Pancreas (tissue), 10 donors: Measurements from ENCODE around the gene LACRT. TPM values are rescaled to one million over a fixed set of nuclear protein-coding genes. Genes with fewer than 3 reads are reported as not detected.
"Not testable (repeated sequence)": the region's sequence is repeated elsewhere in the genome, so short reads cannot be mapped to it uniquely, and the experiment has no call there.

Experiments
- ATAC-seq, 4 donors: fragments of 200-7000 bp; cut with Tn5 transposase; one replicate each; pipeline versions ENCODE4 v1.8.0 to v1.9.1; 2020; ENCODE audit warnings: mild to moderate bottlenecking in 4 of 4, moderate library complexity in 4 of 4
- DNase-seq, 6 donors: peaks; one replicate each; pipeline ENCODE4 v3.0.0-alpha.2; 2020
- FAIRE-seq: peaks from 2 replicates; lab custom pipeline; 2012; peaks lifted over from hg19 to GRCh38; lab: Jason Lieb, UNC
- H3K27ac ChIP-seq, 4 donors: fragments of 200-600 bp; sonication (generic); 1 replicate in 3 of 4; 2 replicates in 1 of 4; pipeline versions ENCODE4 v1.5.0 to v1.8.0; 2020
- H3K27me3 ChIP-seq, 4 donors: fragments of 200-600 bp; one replicate each; pipeline ENCODE4 v1.8.0; 2021
- H3K36me3 ChIP-seq, 3 donors: fragments of 200-600 bp; sonication (generic) in 1 of 3; one replicate each; pipeline versions ENCODE4 v1.5.0 to v1.8.0; 2020 to 2021
- H3K4me1 ChIP-seq, 3 donors: fragments of 200-600 bp; one replicate each; pipeline ENCODE4 v1.8.0; 2021
- H3K4me3 ChIP-seq, 4 donors: fragments of 200-600 bp; sonication (generic) in 2 of 4; one replicate each; pipeline versions ENCODE4 v1.5.0 to v1.8.0; 2020 to 2021
- H3K9me3 ChIP-seq, 4 donors: fragments of 200-600 bp; one replicate each; pipeline ENCODE4 v1.8.0; 2021
- CTCF ChIP-seq, 4 donors: fragments of 200-600 bp; sonication (generic) in 3 of 4; IDR thresholded peaks; one replicate each; pipeline versions ENCODE4 v1.5.0 to v1.8.0; 2021; ENCODE audit warnings: antibody characterized with exemption in 4 of 4
- WGBS, 2 donors: extraction: QIAGEN DNeasy Blood & Tissue Kit; methylation state at CpG; one replicate each; pipeline ENCODE4 v1.1.7; 2013; 5-methylcytosine and 5-hydroxymethylcytosine counted together
- intact Hi-C, 3 donors: fragments of 100-400 bp; cut with DNase I; formaldehyde crosslinking; loops; one replicate each; pipeline versions ENCODE4 v1.11.1 to v1.14.2; 2022
- polyA plus RNA-seq, 2 donors: library from polyadenylated mRNA; stranded (reverse); fragments of 200-250 nt; gene quantifications; one replicate each; pipeline ENCODE4 v1.2.3, GENCODE V29; 2013
- total RNA-seq, 6 donors: library from RNA; stranded (reverse); fragmentation: NEBNext Ultra II Directional in 4 of 6; extraction: Animal tissue kit (Norgen Biotek cat#: 25700) in 4 of 6; gene quantifications; one replicate each; pipeline versions ENCODE4 v1.2.1 to v1.2.4, GENCODE V29; 2021 to 2023
- donor health status: healthy with polysubstance abuse.
- donor health status: DM: no; HTN: no; CAD: no; lungs with moderate emphysema.
- donor health status: DM: no; HTN: no; CAD: no.
- donor health status: control.
- donor health status: control.
- donor health status: Bipolar disorder and iron deficiency.
- donor health status: DM: yes; HTN: yes; CAD: no.
- donor health status: DM: no; HTN: no; CAD: no.
- donor health status: DM: no; HTN: no; CAD: no.
- donor health status: DM: yes; HTN: yes; CAD: no.

Gene LACRT
- total and polyA plus RNA-seq, 8 donors, result not detected

GRCh38 chr12:54667945-54668344 is 33.2 kb upstream of the LACRT start:
- DNase-seq (no peak), ATAC-seq (no peak)

DNA sequence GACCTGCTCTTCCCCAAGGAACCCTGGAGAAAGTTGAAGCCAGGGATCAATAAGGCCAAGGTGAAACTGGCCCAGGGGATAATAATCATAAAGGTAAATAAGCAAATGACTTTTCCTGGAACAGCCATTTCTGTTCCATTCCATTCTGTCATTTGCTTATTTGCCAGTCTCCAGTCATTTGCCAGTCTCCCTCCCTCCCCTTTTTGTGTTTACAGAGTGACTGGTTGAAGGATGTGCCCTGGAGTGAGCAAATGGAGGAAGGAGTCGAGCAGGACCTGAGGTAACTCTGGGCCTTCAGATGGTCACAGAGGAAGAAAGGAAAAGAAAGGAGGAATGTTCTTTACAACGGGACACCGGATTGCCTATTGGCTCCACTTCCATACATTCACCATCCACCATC is 31.3 kb upstream of the LACRT start:
- Histone ChIP-seq H3K27me3 (no peaks in the 10 kb centered on the region), H3K4me3 (no peak overlapping the region), H3K27ac (no peak overlapping the region), H3K9me3 (no peaks in the 10 kb centered on the region), H3K4me1 (no peaks in the 10 kb centered on the region), H3K36me3 (no peaks in the 10 kb centered on the region)
- intact Hi-C loops, result no loop called here
- WGBS, 2 donors, result 61 to 69% methylated on average over 3 of the region's 3 CpGs
- DNase-seq, result peak in 1 of 6 donors; percentile 21
- peak; percentile 45 to 88 (median 72) for ATAC-seq
- TF ChIP-seq CTCF (IDR thresholded peaks at IDR 0.05), result no peak
- FAIRE-seq, result no peak

More at GRCh38 chr12:54667945-54668344, 33.2 kb upstream of the LACRT start:
- Histone ChIP-seq H3K27ac (no peak overlapping the region), H3K4me1 (no peaks in the 10 kb centered on the region), H3K4me3 (no peak overlapping the region), H3K9me3 (no peaks in the 10 kb centered on the region), H3K36me3 (no peaks in the 10 kb centered on the region), H3K27me3 (no peaks in the 10 kb centered on the region)
- intact Hi-C loops, result no loop called here
- WGBS, 2 donors, result 89 to 90% methylated on average over 5 of the region's 5 CpGs
- no peak for TF ChIP-seq CTCF (IDR thresholded peaks at IDR 0.05)
- no peak for FAIRE-seq

GRCh38 chr12:54665022-54665635 is 30.4 kb upstream of the LACRT start:
- FAIRE-seq, ATAC-seq: not testable (repeated sequence)

GRCh38 chr12:54663603-54664002 is 28.9 kb upstream of the LACRT start:
- no peak for TF ChIP-seq CTCF (IDR thresholded peaks at IDR 0.05)
- WGBS, 2 donors, result 76 to 82% methylated on average over 3 of the region's 3 CpGs
- H3K36me3 ChIP-seq, result no peaks in the 10 kb centered on the region
- no peaks in the 10 kb centered on the region for H3K27me3 ChIP-seq
- no peak for ATAC-seq
- H3K4me3 ChIP-seq, result no peak overlapping the region
- no peak for DNase-seq
- intact Hi-C loops, result no loop called here
- no peak overlapping the region for H3K27ac ChIP-seq
- no peaks in the 10 kb centered on the region for H3K4me1 ChIP-seq
- H3K9me3 ChIP-seq, result no peaks in the 10 kb centered on the region
- peak; percentile 91 for FAIRE-seq

More at GRCh38 chr12:54665022-54665635, 30.4 kb upstream of the LACRT start:
- intact Hi-C loops, H3K27me3 ChIP-seq, H3K27ac ChIP-seq, H3K4me1 ChIP-seq, DNase-seq, H3K9me3 ChIP-seq, H3K4me3 ChIP-seq, H3K36me3 ChIP-seq: not testable (repeated sequence)
- WGBS, 2 donors, result 59 to 72% methylated on average over 3 of the region's 3 CpGs

GRCh38 chr12:54662026-54662425 is 27.3 kb upstream of the LACRT start:
- Histone ChIP-seq H3K36me3 (no peaks in the 10 kb centered on the region), H3K4me1 (no peaks in the 10 kb centered on the region), H3K9me3 (no peaks in the 10 kb centered on the region), H3K27me3 (no peaks in the 10 kb centered on the region), H3K27ac (no peak overlapping the region), H3K4me3 (no peak overlapping the region)
- no peak for TF ChIP-seq CTCF (IDR thresholded peaks at IDR 0.05)
- DNase-seq (no peak), ATAC-seq (no peak), FAIRE-seq (no peak)
- intact Hi-C loops, result no loop called here
- 63 to 68% methylated on average over 3 of the region's 3 CpGs for WGBS, 2 donors
